ENCODE data around the gene BCL7B.
"Not testable (repeated sequence)": the region's sequence is repeated elsewhere in the genome, so short reads cannot be mapped to it uniquely, and the experiment has no call there.

Gene BCL7B

DNA sequence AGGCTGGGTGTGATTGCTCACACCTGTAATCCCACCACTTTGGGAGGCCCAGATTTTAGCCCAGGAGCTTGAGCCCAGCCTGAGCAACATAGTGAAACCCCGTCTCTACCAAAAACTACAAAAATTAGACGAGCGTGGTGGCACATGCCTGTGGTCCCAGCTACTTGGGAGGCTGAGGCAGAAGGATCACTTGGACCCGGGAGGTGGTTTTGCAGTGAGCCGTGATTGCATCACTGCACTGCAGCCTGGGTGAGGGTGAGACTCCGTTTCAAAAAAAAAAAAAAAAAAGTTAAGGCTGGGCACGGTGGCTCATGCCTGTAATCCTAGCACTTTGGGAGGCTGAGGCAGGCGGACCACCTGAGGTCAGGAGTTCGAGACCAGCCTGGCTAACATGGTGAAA, 23.5 kb upstream of the BCL7B start:
- not testable (repeated sequence) for H3K27me3 Mint-ChIP-seq (ENCODE audit: low read depth); H3K4me3 Mint-ChIP-seq; H3K27ac Mint-ChIP-seq; H3K36me3 Mint-ChIP-seq (ENCODE audit: low read depth); H3K9me3 Mint-ChIP-seq
- peaks cover 18% of the 10 kb centered on the region for H3K4me1 Mint-ChIP-seq (ENCODE audit: low read depth)

- peak within 1 kb of the TSS; percentile 94 for H3K4me3 Mint-ChIP-seq
- peak within 1 kb of the TSS; percentile 96 for H3K27ac Mint-ChIP-seq
- H3K36me3 Mint-ChIP-seq (ENCODE audit: low read depth), result peaks cover 14% of the 10 kb centered on the region
- H3K27me3 Mint-ChIP-seq (ENCODE audit: low read depth), result no peaks in the 10 kb centered on the region
- peaks cover 23% of the 10 kb centered on the region for H3K4me1 Mint-ChIP-seq (ENCODE audit: low read depth)
- no peaks in the 10 kb centered on the region for H3K9me3 Mint-ChIP-seq
Measured at GRCh38 chr7:73578342-73579128, 21.0 kb upstream of the BCL7B start, which contains the start of gene TBL2. TSS of gene TBL2 (minus strand) at chr7:73578579. CDS start at chr7:73578549, 30 bp downstream.

DNA sequence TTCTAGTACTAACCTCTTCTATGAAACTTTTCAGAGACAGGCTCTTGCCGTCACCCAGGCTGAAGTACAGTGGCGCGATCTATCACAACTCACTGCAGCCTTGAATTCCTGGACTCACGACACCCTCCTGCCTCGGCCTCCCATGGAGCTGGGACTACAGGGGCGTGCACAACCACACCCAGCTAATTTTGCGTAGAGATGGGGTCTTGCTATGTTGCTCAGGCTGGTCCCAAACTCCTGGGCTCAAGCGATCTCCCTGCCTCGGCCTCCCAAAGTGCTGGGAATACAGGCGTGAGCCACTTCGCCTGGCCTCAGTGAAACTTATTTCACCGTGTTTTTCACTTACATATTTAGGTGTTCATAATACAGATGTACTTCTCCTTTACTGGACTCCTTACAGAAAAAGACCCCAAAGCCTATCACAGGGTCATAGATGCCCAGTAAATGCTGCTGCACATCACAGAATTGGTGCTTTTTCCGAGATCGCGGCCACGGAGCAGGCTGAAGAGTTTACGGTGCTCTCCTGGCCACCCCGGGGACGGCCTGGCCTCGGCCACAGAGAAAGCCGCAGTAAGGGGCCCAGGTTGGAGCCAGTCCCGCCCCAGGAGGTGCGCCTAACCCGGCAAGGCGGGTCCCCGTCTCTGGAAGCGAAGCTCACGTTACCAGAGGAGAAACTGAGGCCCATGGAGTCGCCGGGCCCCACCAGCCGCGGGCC, 20.3 kb upstream of the BCL7B start:
- Mint-ChIP-seq H3K9me3 (no peaks in the 10 kb centered on the region), H3K27ac (peak overlapping the region; percentile 46), H3K4me3 (peak overlapping the region; percentile 94), H3K36me3 (ENCODE audit: low read depth) (peaks cover 15% of the 10 kb centered on the region), H3K27me3 (ENCODE audit: low read depth) (no peaks in the 10 kb centered on the region), H3K4me1 (ENCODE audit: low read depth) (peaks cover 23% of the 10 kb centered on the region)

DNA sequence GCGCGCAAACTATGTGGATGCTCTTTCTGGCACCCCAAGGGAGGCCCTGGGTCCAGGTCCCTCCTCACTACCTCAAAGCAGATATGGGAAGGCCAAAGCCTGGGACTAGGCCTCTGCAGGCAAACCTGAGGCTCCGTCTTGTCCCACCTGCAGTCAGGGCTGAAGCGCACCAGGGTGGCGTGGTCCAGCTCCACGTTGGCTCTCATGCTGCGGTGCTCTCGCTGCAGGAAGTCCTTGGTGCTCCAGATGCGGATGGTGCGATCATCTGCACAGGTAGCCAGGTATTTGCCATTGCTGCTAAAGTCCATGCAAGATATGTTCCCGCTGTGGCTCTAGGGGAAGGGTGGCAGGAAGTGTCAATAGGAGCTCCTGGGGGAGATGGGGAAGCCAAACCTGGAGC, 16.3 kb upstream of the BCL7B start:
- Mint-ChIP-seq H3K9me3 (no peaks in the 10 kb centered on the region), H3K27ac (no peak overlapping the region), H3K36me3 (ENCODE audit: low read depth) (peaks cover 37% of the 10 kb centered on the region), H3K4me3 (no peak overlapping the region), H3K27me3 (ENCODE audit: low read depth) (no peaks in the 10 kb centered on the region), H3K4me1 (ENCODE audit: low read depth) (peaks cover 16% of the 10 kb centered on the region)

- Mint-ChIP-seq H3K36me3 (ENCODE audit: low read depth) (peaks cover 35% of the 10 kb centered on the region), H3K4me3 (no peak overlapping the region), H3K4me1 (ENCODE audit: low read depth) (peaks cover 14% of the 10 kb centered on the region), H3K9me3 (no peaks in the 10 kb centered on the region), H3K27me3 (ENCODE audit: low read depth) (no peaks in the 10 kb centered on the region), H3K27ac (no peak overlapping the region)
Measured at GRCh38 chr7:73573276-73573675, 15.8 kb upstream of the BCL7B start.

GRCh38 chr7:73572767-73573186, 15.3 kb upstream of the BCL7B start:
- Mint-ChIP-seq H3K9me3 (no peaks in the 10 kb centered on the region), H3K4me3 (no peak overlapping the region), H3K4me1 (ENCODE audit: low read depth) (peaks cover 18% of the 10 kb centered on the region), H3K27ac (no peak overlapping the region), H3K36me3 (ENCODE audit: low read depth) (peaks cover 35% of the 10 kb centered on the region), H3K27me3 (ENCODE audit: low read depth) (no peaks in the 10 kb centered on the region)

- peaks cover 25% of the 10 kb centered on the region for H3K4me1 Mint-ChIP-seq (ENCODE audit: low read depth)
- no peaks in the 10 kb centered on the region for H3K27me3 Mint-ChIP-seq (ENCODE audit: low read depth)
- no peak overlapping the region for H3K27ac Mint-ChIP-seq
- no peaks in the 10 kb centered on the region for H3K9me3 Mint-ChIP-seq
- peaks cover 32% of the 10 kb centered on the region for H3K36me3 Mint-ChIP-seq (ENCODE audit: low read depth)
- no peak overlapping the region for H3K4me3 Mint-ChIP-seq
Measured at GRCh38 chr7:73570977-73571376, 13.5 kb upstream of the BCL7B start.

- H3K9me3 Mint-ChIP-seq, result no peaks in the 10 kb centered on the region
- H3K27ac Mint-ChIP-seq, result no peak overlapping the region
- peaks cover 32% of the 10 kb centered on the region for H3K36me3 Mint-ChIP-seq (ENCODE audit: low read depth)
- no peak overlapping the region for H3K4me3 Mint-ChIP-seq
- H3K4me1 Mint-ChIP-seq (ENCODE audit: low read depth), result peaks cover 29% of the 10 kb centered on the region
- no peaks in the 10 kb centered on the region for H3K27me3 Mint-ChIP-seq (ENCODE audit: low read depth)
Measured at GRCh38 chr7:73570521-73570920, 13.0 kb upstream of the BCL7B start.

DNA sequence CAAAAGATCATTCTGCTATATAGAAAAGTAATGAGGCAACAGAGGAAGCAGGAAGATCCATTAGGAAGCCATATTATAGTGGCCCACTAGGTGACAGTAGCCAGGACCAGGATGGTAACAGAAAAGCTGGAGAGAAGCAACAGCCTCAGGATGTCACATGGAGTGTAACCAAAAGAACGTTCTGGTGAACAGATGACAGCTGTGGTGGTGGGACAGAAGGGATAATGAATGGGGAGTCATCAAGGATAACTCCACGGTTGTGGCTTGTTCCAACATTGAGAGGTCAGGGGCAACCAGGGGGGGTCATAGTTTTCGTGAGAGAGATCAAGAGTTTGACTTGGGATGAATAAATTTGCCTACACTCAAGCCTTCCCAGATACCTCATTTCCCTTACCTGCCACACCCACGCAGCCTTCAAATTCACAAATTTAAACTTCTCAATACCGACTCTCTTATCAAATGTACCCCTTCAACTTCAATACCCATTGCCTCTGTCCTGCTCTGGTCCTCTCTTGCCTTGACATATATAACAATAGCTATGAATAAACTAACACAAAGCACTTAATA, 11.6 kb upstream of the BCL7B start:
- Mint-ChIP-seq H3K36me3 (ENCODE audit: low read depth) (peaks cover 30% of the 10 kb centered on the region), H3K27me3 (ENCODE audit: low read depth) (no peaks in the 10 kb centered on the region), H3K4me1 (ENCODE audit: low read depth) (peaks cover 25% of the 10 kb centered on the region), H3K4me3 (no peak overlapping the region), H3K27ac (no peak overlapping the region), H3K9me3 (no peaks in the 10 kb centered on the region)

DNA sequence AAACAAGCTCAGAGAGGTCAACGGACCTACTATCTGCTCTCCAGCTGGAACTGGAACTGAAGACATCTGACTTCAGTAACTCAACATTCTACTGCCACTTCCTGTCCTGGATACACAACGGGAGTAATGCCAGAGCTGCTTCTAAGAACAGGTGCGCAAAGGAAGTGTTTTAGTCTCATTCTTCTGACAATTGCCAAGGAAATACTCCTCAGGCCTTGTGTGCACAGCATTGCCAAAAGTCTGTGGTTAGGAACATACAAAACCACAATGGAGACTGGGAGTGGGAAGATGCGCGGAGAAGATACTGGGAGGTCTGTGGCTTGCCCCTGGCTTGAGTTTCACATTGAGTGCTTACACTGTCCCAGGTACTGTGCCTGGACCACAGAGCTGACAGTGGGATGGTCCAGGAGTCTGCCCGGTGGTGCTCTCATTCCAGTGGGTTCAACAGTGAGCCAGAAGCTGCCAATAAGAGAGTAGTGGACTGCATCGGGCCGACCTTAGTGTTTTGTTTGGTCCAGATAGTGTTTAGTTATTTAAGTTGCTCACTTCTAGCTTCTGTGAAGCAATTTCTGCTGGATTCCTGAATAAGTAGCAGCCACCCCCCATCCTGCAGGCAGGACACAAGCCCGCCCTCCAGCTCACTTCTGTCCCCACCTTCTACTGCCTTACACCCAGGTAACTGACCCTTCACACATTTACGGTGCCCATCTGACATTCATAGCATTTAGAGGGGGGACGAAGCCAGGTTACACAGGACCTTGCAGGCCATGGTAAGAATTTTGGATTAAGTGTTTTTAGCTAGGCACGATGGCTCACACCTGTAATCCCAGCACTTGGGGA, 10.6 kb upstream of the BCL7B start:
- peaks cover 27% of the 10 kb centered on the region for H3K36me3 Mint-ChIP-seq (ENCODE audit: low read depth)
- H3K4me3 Mint-ChIP-seq, result no peak overlapping the region
- H3K27ac Mint-ChIP-seq, result peak overlapping the region; percentile 59
- H3K9me3 Mint-ChIP-seq, result no peaks in the 10 kb centered on the region
- peaks cover 23% of the 10 kb centered on the region for H3K4me1 Mint-ChIP-seq (ENCODE audit: low read depth)
- H3K27me3 Mint-ChIP-seq (ENCODE audit: low read depth), result no peaks in the 10 kb centered on the region

DNA sequence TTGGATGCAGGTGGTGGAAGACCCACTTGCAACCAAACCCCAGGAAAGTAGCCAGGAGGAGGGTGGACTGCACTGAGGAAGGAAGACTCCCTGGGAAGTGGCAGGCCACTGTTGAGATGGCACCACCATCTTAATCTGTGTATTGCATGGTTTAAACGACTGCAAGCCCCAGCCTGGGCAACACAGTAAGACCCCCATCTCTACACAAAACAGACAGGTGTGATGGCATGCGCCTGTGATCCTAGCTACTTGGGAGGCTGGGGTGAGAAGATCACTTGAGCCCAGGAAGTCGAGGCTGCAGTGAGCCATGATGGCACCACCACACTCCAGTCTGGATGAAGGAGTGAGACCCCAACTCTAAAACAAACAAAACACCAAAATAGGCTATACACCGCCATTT, 9.7 kb upstream of the BCL7B start:
- no peak overlapping the region for H3K27ac Mint-ChIP-seq
- no peaks in the 10 kb centered on the region for H3K27me3 Mint-ChIP-seq (ENCODE audit: low read depth)
- H3K4me1 Mint-ChIP-seq (ENCODE audit: low read depth), result peaks cover 21% of the 10 kb centered on the region
- H3K4me3 Mint-ChIP-seq, result no peak overlapping the region
- peaks cover 20% of the 10 kb centered on the region for H3K36me3 Mint-ChIP-seq (ENCODE audit: low read depth)
- no peaks in the 10 kb centered on the region for H3K9me3 Mint-ChIP-seq

DNA sequence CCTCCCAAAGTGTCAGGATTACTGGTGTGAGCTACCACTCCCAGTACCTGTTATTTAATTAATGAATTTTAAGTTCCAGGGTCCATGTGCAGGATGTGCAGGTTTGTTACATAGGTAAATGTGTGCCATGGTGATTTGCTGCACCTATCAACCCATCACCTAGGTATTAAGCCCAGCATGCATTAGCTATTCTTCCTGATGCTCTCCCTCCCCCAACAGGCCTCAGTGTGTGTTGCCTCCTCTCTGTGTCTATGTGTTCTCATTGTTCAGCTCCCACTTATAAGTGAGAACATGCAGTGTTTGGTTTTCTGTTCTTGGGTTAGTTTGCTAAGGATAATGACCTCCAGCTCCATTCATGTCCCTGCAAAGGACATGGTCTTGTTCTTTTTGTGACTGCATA, 8.9 kb upstream of the BCL7B start:
- not testable (repeated sequence) for H3K9me3 Mint-ChIP-seq; H3K27me3 Mint-ChIP-seq (ENCODE audit: low read depth)
- H3K27ac Mint-ChIP-seq, result peak overlapping the region; percentile 2
- H3K4me1 Mint-ChIP-seq (ENCODE audit: low read depth), result peaks cover 24% of the 10 kb centered on the region
- peaks cover 20% of the 10 kb centered on the region for H3K36me3 Mint-ChIP-seq (ENCODE audit: low read depth)
- H3K4me3 Mint-ChIP-seq, result peak overlapping the region; percentile 53

- Mint-ChIP-seq H3K9me3 (no peaks in the 10 kb centered on the region), H3K36me3 (ENCODE audit: low read depth) (peaks cover 15% of the 10 kb centered on the region), H3K27ac (peak overlapping the region; percentile 50)
Measured at GRCh38 chr7:73565675-73566340, 8.3 kb upstream of the BCL7B start.

More at GRCh38 chr7:73565675-73566340, 8.3 kb upstream of the BCL7B start:
- peaks cover 24% of the 10 kb centered on the region for H3K4me1 Mint-ChIP-seq (ENCODE audit: low read depth)
- peak overlapping the region; percentile 53 for H3K4me3 Mint-ChIP-seq
- no peaks in the 10 kb centered on the region for H3K27me3 Mint-ChIP-seq (ENCODE audit: low read depth)
